ENCODE data around the gene CPHXL2. TPM values are rescaled to one million over a fixed set of nuclear protein-coding genes. Genes with fewer than 3 reads are reported as not detected.
A peak's percentile ranks its signal among the peaks of the same experiment; 100 is the strongest.

Gene CPHXL2
- total and polyA plus RNA-seq, 8 donors: 0.17 to 0.52 (median 0.52) TPM; not detected in 5

DNA sequence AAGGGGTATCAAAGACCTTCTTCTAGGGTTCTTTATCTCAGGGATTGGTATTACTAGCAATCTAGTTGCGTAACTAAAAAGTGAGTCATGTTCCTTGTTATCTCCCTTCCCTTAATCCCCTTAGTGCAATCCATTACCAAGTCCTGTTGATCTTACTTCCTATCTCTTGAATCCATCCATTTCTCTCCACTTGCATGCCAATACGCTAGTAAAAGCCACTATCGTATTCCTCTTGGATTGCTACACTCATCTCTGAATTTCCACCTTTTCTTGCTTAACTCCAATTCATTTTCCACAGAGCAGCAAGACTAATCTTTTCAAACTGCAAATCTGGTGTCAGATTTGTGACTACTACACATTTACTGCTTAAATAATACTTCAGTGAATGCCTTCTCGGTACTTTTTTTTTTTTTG is 51.9 kb downstream of the CPHXL2 start:
- no peaks in the 10 kb centered on the region for H3K27me3 ChIP-seq

DNA sequence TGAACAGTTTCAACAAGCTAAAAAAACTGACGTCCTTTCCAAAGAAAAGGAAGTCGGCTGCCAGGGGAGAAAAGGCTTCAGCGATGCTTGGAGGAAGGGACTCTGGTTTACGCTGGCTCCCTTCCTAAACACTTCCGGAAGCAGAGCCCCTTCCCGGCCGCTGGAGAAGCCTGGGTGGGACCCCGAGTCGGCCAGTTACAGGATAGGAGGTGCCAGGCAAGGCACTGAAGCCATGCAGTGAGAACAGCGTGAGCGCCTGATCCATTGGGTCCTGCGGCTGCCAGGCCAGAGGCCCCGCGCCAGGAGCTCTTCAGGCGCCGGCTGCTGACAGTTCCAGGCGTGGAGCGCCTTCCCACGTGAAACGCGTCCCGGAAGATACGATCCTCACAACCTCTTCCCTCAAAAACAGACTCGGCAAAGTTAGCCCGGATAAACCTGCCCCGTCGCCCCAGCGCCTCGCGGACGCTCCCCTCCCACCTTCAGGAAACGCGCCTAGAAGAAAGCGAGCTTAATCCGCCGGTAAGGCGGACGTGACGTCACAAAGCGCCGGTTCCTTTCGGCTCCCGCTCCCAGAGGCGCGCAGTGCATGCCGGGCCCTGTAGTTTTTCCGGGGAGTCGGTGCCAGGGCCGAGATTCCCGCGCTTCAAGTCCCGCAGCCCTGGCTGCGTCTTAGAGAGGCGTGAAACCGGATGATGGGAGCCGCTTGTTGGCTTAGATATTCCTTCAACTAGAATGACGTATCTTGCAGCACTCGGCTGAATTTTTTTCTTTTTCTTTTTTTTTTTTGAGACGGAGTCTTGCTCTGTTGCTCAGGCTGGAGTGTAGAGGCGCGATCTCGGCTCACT is 53.8 kb downstream of the CPHXL2 start, which contains the start of gene ADAT1:
Gene ADAT1, minus strand, starts transcription at position 521 of the 845 bp plus-strand sequence. CDS start 2,482 bp downstream, outside the sequence.
- intact Hi-C loops (cut with DNase I): no loop called here
- ATAC-seq: peak; percentile 96

More for the DNA sequence above, 51.9 kb downstream of the CPHXL2 start:
- Histone ChIP-seq H3K9me3 (no peaks in the 10 kb centered on the region), H3K27ac (no peak overlapping the region), H3K4me1 (peaks cover 8 to 43% of the 10 kb centered on the region in 2 donors), H3K36me3 (peaks cover 0 to 51% of the 10 kb centered on the region in 2 donors), H3K4me3 (no peak overlapping the region)
- intact Hi-C loops (cut with DNase I): no loop called here
- TF ChIP-seq, protein P1, sequence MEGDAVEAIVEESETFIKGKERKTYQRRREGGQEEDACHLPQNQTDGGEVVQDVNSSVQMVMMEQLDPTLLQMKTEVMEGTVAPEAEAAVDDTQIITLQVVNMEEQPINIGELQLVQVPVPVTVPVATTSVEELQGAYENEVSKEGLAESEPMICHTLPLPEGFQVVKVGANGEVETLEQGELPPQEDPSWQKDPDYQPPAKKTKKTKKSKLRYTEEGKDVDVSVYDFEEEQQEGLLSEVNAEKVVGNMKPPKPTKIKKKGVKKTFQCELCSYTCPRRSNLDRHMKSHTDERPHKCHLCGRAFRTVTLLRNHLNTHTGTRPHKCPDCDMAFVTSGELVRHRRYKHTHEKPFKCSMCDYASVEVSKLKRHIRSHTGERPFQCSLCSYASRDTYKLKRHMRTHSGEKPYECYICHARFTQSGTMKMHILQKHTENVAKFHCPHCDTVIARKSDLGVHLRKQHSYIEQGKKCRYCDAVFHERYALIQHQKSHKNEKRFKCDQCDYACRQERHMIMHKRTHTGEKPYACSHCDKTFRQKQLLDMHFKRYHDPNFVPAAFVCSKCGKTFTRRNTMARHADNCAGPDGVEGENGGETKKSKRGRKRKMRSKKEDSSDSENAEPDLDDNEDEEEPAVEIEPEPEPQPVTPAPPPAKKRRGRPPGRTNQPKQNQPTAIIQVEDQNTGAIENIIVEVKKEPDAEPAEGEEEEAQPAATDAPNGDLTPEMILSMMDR (IDR thresholded peaks at IDR 0.05): no peak
- ATAC-seq (no peak), DNase-seq (no peak)

DNA sequence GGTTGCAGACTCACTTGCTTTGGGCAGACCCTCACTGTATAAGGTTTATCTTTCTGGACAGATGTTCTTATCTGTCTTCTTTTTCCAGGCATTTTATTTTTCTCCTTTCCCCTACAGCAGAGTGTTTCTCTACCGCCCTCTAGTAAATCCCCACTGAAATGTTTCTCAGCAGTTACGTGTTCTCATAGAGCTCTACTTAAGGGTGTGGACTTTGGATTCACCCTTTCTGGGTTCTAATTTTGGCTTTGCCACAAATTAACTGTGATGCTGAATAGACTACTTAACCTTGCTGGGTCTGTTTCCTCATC is 55.7 kb downstream of the CPHXL2 start:
- TF ChIP-seq, protein P1 (IDR thresholded peaks at IDR 0.05): peak in 1 of 2 donors; percentile 12
- ATAC-seq: no peak
- peak in 1 of 4 donors; percentile 28 for DNase-seq
- H3K4me3 ChIP-seq: no peak overlapping the region
- intact Hi-C loops (cut with DNase I): no loop called here
- H3K9me3 ChIP-seq: no peaks in the 10 kb centered on the region
- H3K27me3 ChIP-seq: no peaks in the 10 kb centered on the region
- peaks cover 0 to 50% of the 10 kb centered on the region in 2 donors for H3K36me3 ChIP-seq
- no peak overlapping the region for H3K27ac ChIP-seq
- peaks cover 8 to 31% of the 10 kb centered on the region in 2 donors for H3K4me1 ChIP-seq

More for the DNA sequence above, 53.8 kb downstream of the CPHXL2 start, which contains the start of gene ADAT1:
- DNase-seq: peak; percentile 98 to 99 (median 98)
- no peaks in the 10 kb centered on the region for H3K27me3 ChIP-seq
- peaks cover 0 to 50% of the 10 kb centered on the region in 2 donors for H3K36me3 ChIP-seq
- TF ChIP-seq, protein P1 (IDR thresholded peaks at IDR 0.05): no peak
- H3K9me3 ChIP-seq: no peaks in the 10 kb centered on the region
- H3K4me3 ChIP-seq: peak within 1 kb of the TSS; percentile 77 to 79
- H3K27ac ChIP-seq: peak within 1 kb of the TSS; percentile 91 to 92
- H3K4me1 ChIP-seq: peaks cover 8 to 40% of the 10 kb centered on the region in 2 donors

DNA sequence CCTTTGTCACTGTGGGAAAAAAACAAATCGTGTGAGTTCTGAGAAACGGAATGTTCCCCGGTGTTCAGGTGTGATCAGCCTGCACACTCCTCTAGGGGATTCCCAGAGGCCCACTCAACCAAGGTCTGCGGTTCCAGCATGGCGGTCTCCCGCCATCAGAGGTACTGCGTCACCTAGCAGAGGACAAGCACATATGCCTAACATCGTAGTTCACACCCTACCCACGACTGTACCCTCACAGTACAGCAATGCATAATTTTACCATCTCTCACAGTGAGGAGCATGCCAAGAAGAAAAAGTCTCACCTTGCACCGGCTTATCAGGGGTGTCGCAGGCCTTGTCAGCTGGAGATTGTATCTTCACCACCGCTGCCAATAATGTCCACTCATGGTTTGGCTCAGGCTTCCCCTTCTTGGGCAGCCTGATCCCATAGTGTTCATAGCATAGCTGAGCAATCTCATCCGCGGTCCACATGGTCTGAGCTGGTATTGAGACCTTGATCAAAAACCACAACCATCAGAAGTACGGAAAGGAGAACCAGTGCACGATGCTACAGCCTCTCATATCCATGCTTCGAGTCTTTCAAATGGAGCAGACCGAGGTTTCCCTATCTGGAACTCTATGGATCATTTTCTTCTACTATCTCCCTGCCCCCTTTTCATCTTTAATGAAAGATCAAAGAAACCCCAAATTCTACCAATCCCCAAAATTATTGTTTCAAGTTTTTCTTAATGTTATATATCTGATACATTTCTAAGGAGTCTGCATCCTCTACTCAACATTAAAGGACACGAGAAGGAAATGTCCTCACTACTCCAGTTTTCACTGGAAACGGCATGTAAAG is 56.3 kb downstream of the CPHXL2 start:
- Histone ChIP-seq H3K27me3 (no peaks in the 10 kb centered on the region), H3K4me3 (no peak overlapping the region), H3K36me3 (peaks cover 0 to 50% of the 10 kb centered on the region in 2 donors), H3K27ac (peak overlapping the region in 1 of 2 donors; percentile 20), H3K9me3 (no peaks in the 10 kb centered on the region), H3K4me1 (peaks cover 8 to 31% of the 10 kb centered on the region in 2 donors)
- intact Hi-C loops (cut with DNase I): no loop called here
- TF ChIP-seq, protein P1 (IDR thresholded peaks at IDR 0.05): no peak
- DNase-seq: no peak
- ATAC-seq: no peak
